KMS-11 (cell line): ENCODE measurements around the gene SORCS2.

Experiments used
- H2AFZ ChIP-seq: fragments of 200-600 bp; sonication (generic); 2 replicates; pipeline ENCODE4 v1.6.1; 2016; ENCODE audit warnings: antibody characterized with exemption, mixed run types, low read depth
- H3K27ac ChIP-seq: fragments of 200-600 bp; sonication (generic); 2 replicates; pipeline ENCODE4 v1.6.1; 2016; ENCODE audit warnings: mild to moderate bottlenecking, mixed run types
- H3K27me3 ChIP-seq: fragments of 200-600 bp; sonication (generic); 2 replicates; pipeline ENCODE4 v1.6.1; 2017; ENCODE audit warnings: mild to moderate bottlenecking, low read depth, mixed run types, moderate library complexity; ENCODE audit not compliant: insufficient read depth
- H3K36me3 ChIP-seq: fragments of 200-600 bp; sonication (generic); 2 replicates; pipeline ENCODE4 v1.6.1; 2017; ENCODE audit warnings: mild to moderate bottlenecking, mixed run types; ENCODE audit not compliant: insufficient read depth
- H3K4me1 ChIP-seq: fragments of 200-600 bp; sonication (generic); 2 replicates; pipeline ENCODE4 v1.6.1; 2016; ENCODE audit warnings: mild to moderate bottlenecking, low read depth, mixed run types; ENCODE audit not compliant: poor library complexity, severe bottlenecking
- H3K4me2 ChIP-seq: fragments of 200-600 bp; sonication (generic); 2 replicates; pipeline ENCODE4 v1.7.0; 2016; ENCODE audit warnings: mild to moderate bottlenecking, mixed run types
- H3K4me3 ChIP-seq: fragments of 200-600 bp; sonication (generic); IDR thresholded peaks from 2 replicates; pipeline ENCODE4 v1.6.1; 2017; ENCODE audit warnings: low read depth, low read length, mixed read lengths; ENCODE audit not compliant: insufficient read depth
- H3K79me2 ChIP-seq: fragments of 200-600 bp; sonication (generic); 2 replicates; pipeline ENCODE4 v1.6.1; 2016; ENCODE audit warnings: low read depth, mixed run types; ENCODE audit not compliant: insufficient read depth
- H3K9ac ChIP-seq: fragments of 200-600 bp; sonication (generic); 2 replicates; pipeline ENCODE4 v1.6.1; 2016; ENCODE audit warnings: mild to moderate bottlenecking, mixed run types
- H4K20me1 ChIP-seq: fragments of 200-600 bp; sonication (generic); 2 replicates; pipeline ENCODE4 v1.6.1; 2016; ENCODE audit warnings: mild to moderate bottlenecking, mixed run types; ENCODE audit not compliant: insufficient read depth
- CTCF ChIP-seq: fragments of 200-600 bp; sonication (generic); conservative IDR thresholded peaks from 2 replicates; pipeline ENCODE4 v1.6.1; 2017; ENCODE audit warnings: low read depth, mild to moderate bottlenecking, antibody characterized with exemption, low read length, moderate library complexity, mixed read lengths

Gene SORCS2

GRCh38 chr4:7660176-7661039 lies 468.1 kb downstream of the SORCS2 start:
- H3K9ac ChIP-seq = no peak overlapping the region

GRCh38 chr4:7661066-7661748 lies 468.9 kb downstream of the SORCS2 start:
- H3K79me2 ChIP-seq = no peaks in the 10 kb centered on the region
- no peak for TF ChIP-seq CTCF
- H3K9ac ChIP-seq = no peak overlapping the region
- H2AFZ ChIP-seq = no peak overlapping the region
- no peaks in the 10 kb centered on the region for H3K4me1 ChIP-seq
- H3K27me3 ChIP-seq = no peaks in the 10 kb centered on the region
- no peak overlapping the region for H3K27ac ChIP-seq
- H3K4me2 ChIP-seq = no peak overlapping the region
- H3K4me3 ChIP-seq = no peak overlapping the region
- H3K36me3 ChIP-seq = no peaks in the 10 kb centered on the region
- no peaks in the 10 kb centered on the region for H4K20me1 ChIP-seq

More at GRCh38 chr4:7660176-7661039, 468.1 kb downstream of the SORCS2 start:
- no peaks in the 10 kb centered on the region for H3K36me3 ChIP-seq
- H3K4me3 ChIP-seq = no peak overlapping the region
- no peaks in the 10 kb centered on the region for H3K4me1 ChIP-seq
- no peak overlapping the region for H3K27ac ChIP-seq
- no peak overlapping the region for H2AFZ ChIP-seq
- no peaks in the 10 kb centered on the region for H3K79me2 ChIP-seq
- no peak overlapping the region for H3K4me2 ChIP-seq
- no peaks in the 10 kb centered on the region for H3K27me3 ChIP-seq
- no peak for TF ChIP-seq CTCF
- no peaks in the 10 kb centered on the region for H4K20me1 ChIP-seq

- Histone ChIP-seq H3K27me3 (no peaks in the 10 kb centered on the region), H3K4me2 (no peak overlapping the region), H3K36me3 (no peaks in the 10 kb centered on the region), H3K4me1 (no peaks in the 10 kb centered on the region), H2AFZ (no peak overlapping the region), H3K9ac (no peak overlapping the region), H4K20me1 (no peaks in the 10 kb centered on the region), H3K4me3 (no peak overlapping the region), H3K27ac (no peak overlapping the region), H3K79me2 (no peaks in the 10 kb centered on the region)
- TF ChIP-seq CTCF = no peak
Measured at GRCh38 chr4:7661846-7662506, 469.6 kb downstream of the SORCS2 start.

- no peaks in the 10 kb centered on the region for H3K4me1 ChIP-seq
- no peaks in the 10 kb centered on the region for H3K27me3 ChIP-seq
- TF ChIP-seq CTCF = no peak
Measured at GRCh38 chr4:7662507-7662846, 470.1 kb downstream of the SORCS2 start.

More at GRCh38 chr4:7662507-7662846, 470.1 kb downstream of the SORCS2 start:
- no peaks in the 10 kb centered on the region for H4K20me1 ChIP-seq
- H2AFZ ChIP-seq = no peak overlapping the region
- no peak overlapping the region for H3K4me2 ChIP-seq
- no peak overlapping the region for H3K4me3 ChIP-seq
- H3K79me2 ChIP-seq = no peaks in the 10 kb centered on the region
- no peak overlapping the region for H3K9ac ChIP-seq
- no peak overlapping the region for H3K27ac ChIP-seq
- H3K36me3 ChIP-seq = no peaks in the 10 kb centered on the region
